AG09309 (cell line): ENCODE data around the gene IQCN.

Experiments used
- DNase-seq: peaks from one replicate; pipeline ENCODE4 v3.0.0-alpha.2; 2010; ENCODE audit warnings: low read depth
- H3K4me3 ChIP-seq: 2 replicates; pipeline ENCODE4 v1.5.1; 2011; ENCODE audit warnings: mild to moderate bottlenecking, low read depth, low read length, moderate library complexity; ENCODE audit not compliant: control insufficient read depth
- CTCF ChIP-seq: IDR thresholded peaks from 2 replicates; pipeline ENCODE4 v1.5.1; 2011; ENCODE audit warnings: mild to moderate bottlenecking, low read depth, low read length, inconsistent platforms; ENCODE audit not compliant: insufficient read depth, control insufficient read depth; ENCODE audit errors: missing control alignments

IQCN gene

GRCh38 chr19:18271433-18271841 is 2.8 kb downstream of the IQCN start:
- TF ChIP-seq CTCF, result no peak
- no peak overlapping the region for H3K4me3 ChIP-seq
- DNase-seq, result no peak

GRCh38 chr19:18270326-18270725 is 3.9 kb downstream of the IQCN start:
- no peak for DNase-seq
- H3K4me3 ChIP-seq, result no peak overlapping the region
- TF ChIP-seq CTCF, result no peak

- no peak for TF ChIP-seq CTCF
These were observed 5.1 kb downstream of the IQCN start for GRCh38 chr19:18269070-18269723.

GRCh38 chr19:18266771-18267686 is 7.2 kb downstream of the IQCN start:
- DNase-seq, result no peak
- TF ChIP-seq CTCF, result no peak
- no peak overlapping the region for H3K4me3 ChIP-seq

More at GRCh38 chr19:18269070-18269723, 5.1 kb downstream of the IQCN start:
- no peak overlapping the region for H3K4me3 ChIP-seq
- no peak for DNase-seq

- no peak overlapping the region for H3K4me3 ChIP-seq
- no peak for TF ChIP-seq CTCF
- no peak for DNase-seq
These were observed 8.7 kb downstream of the IQCN start for GRCh38 chr19:18265582-18265981.

- no peak for DNase-seq
- TF ChIP-seq CTCF, result no peak
- no peak overlapping the region for H3K4me3 ChIP-seq
These were observed 9.2 kb downstream of the IQCN start for GRCh38 chr19:18264971-18265540.
